ENCODE measurements around the gene CACNB2. TPM values are rescaled to one million over a fixed set of nuclear protein-coding genes. Genes with fewer than 3 reads are reported as not detected.

Gene CACNB2
- polyA plus RNA-seq, 2 donors, result 3.8 to 5.1 TPM

DNA sequence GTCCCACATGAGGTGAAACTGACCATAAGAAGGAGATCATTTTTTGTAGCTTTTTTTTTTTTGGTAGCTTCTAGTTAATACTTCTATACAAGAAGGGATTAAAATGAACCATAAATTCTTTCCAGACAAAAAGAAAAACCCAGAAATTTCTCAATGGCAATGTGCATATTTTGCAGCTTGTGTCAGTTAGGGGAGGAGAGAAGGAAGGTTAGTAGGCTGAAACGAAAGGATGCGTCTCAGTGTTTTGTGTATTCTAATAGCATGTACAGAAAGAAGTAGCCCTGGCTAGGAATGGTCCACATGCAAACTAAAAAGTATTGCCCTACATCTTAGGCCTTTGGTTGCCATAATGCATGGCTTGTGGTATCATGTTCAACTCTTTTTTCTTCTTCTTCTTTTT lies 90.6 kb downstream of the CACNB2 start:
- H3K4me1 ChIP-seq (ENCODE audit: control insufficient read depth in 2 of 2, insufficient read depth in 2 of 2, low read length in 1 of 2), result peaks cover 0 to 2% of the 10 kb centered on the region in 2 donors
- no peaks in the 10 kb centered on the region for H3K27me3 ChIP-seq (ENCODE audit: control insufficient read depth in 1 of 2, insufficient read depth in 2 of 2, low read length in 2 of 2)
- H3K4me3 ChIP-seq (ENCODE audit: low read depth in 1 of 2, low read length in 2 of 2), result no peak overlapping the region
- no peaks in the 10 kb centered on the region for H3K36me3 ChIP-seq (ENCODE audit: control insufficient read depth in 2 of 2, insufficient read depth in 2 of 2, low read length in 1 of 2)
- 78 to 84% methylated on average over 2 of the region's 2 CpGs for WGBS, 2 donors
- no peaks in the 10 kb centered on the region for H3K9me3 ChIP-seq (ENCODE audit: control insufficient read depth in 2 of 2, insufficient read depth in 1 of 2, low read depth in 1 of 2, low read length in 1 of 2)
- no peak overlapping the region for H3K27ac ChIP-seq (ENCODE audit: low read depth in 2 of 2, low read length in 1 of 2)

DNA sequence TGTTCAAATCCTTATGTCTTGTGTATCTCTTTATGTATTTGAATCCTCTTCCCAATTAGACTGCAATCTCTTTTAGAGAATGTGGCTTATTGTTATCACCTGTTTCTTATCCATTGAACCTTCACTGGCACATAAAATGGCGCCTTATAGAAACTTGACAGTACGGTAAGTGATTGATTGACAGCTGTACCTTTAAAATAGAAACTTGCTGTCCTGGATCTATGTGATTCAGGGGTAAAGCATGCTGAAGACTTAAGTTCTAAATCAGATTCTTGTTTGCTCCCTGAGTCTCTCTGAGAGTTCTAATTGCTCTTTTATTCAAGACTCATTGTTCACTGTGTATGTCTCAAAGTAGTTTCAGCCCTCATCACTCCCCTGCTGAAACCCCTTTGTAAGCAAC lies 91.3 kb downstream of the CACNB2 start:
- H3K27ac ChIP-seq (ENCODE audit: low read depth in 2 of 2, low read length in 1 of 2), result no peak overlapping the region
- 94 to 97% methylated on average over 2 of the region's 2 CpGs for WGBS, 2 donors

DNA sequence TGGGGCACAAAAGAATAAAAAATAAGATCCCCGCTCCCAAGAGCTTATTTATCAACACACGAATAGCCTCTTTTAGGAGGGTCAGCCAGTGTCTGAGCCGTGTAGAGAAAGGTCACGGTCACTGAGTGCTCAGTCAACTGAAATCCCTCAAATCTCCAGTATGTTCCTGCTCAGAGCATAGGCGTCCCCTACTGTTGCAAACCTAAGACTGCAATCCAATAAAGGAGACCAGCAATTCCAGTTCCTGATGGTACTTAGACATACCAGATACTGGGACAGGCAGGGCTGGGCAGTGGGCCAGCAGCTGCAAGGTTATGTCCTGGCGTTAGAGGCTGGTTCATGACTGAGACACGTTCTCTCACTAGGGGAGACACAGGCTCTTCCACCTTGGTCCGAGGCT lies 93.6 kb downstream of the CACNB2 start:
- H3K36me3 ChIP-seq (ENCODE audit: control insufficient read depth in 2 of 2, insufficient read depth in 2 of 2, low read length in 1 of 2), result no peaks in the 10 kb centered on the region
- no peak overlapping the region for H3K27ac ChIP-seq (ENCODE audit: low read depth in 2 of 2, low read length in 1 of 2)
- 59 to 62% methylated on average over 8 of the region's 8 CpGs for WGBS, 2 donors
- no peaks in the 10 kb centered on the region for H3K9me3 ChIP-seq (ENCODE audit: control insufficient read depth in 2 of 2, insufficient read depth in 1 of 2, low read depth in 1 of 2, low read length in 1 of 2)
- no peak overlapping the region for H3K4me3 ChIP-seq (ENCODE audit: low read depth in 1 of 2, low read length in 2 of 2)
- peaks cover 0 to 2% of the 10 kb centered on the region in 2 donors for H3K4me1 ChIP-seq (ENCODE audit: control insufficient read depth in 2 of 2, insufficient read depth in 2 of 2, low read length in 1 of 2)
- H3K27me3 ChIP-seq (ENCODE audit: control insufficient read depth in 1 of 2, insufficient read depth in 2 of 2, low read length in 2 of 2), result no peaks in the 10 kb centered on the region

More for the DNA sequence above, 91.3 kb downstream of the CACNB2 start:
- Histone ChIP-seq H3K4me3 (ENCODE audit: low read depth in 1 of 2, low read length in 2 of 2) (no peak overlapping the region), H3K9me3 (ENCODE audit: control insufficient read depth in 2 of 2, insufficient read depth in 1 of 2, low read depth in 1 of 2, low read length in 1 of 2) (no peaks in the 10 kb centered on the region), H3K27me3 (ENCODE audit: control insufficient read depth in 1 of 2, insufficient read depth in 2 of 2, low read length in 2 of 2) (no peaks in the 10 kb centered on the region), H3K4me1 (ENCODE audit: control insufficient read depth in 2 of 2, insufficient read depth in 2 of 2, low read length in 1 of 2) (peaks cover 0 to 2% of the 10 kb centered on the region in 2 donors), H3K36me3 (ENCODE audit: control insufficient read depth in 2 of 2, insufficient read depth in 2 of 2, low read length in 1 of 2) (no peaks in the 10 kb centered on the region)

DNA sequence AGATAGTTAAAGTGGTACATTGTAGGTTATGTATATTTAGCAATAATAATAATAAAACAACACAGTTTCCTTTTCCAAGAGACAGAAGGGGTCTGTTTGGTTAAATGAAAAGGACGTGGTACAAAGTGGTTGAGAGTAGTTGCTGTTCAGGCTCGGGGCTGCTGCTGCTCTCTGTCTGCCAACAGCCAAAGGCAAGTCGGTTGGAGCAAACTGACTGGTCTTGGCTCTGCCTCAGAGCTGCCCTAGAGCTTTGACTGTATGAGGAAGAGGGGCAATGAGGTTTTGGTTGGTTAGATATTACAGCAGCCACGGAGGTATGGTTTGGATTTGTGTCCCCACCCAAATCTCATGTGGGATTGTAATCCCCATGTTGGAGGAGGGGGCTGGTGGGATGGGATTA lies 95.3 kb downstream of the CACNB2 start:
- WGBS, 2 donors, result 53 to 67% methylated on average over 4 of the region's 4 CpGs
- H3K36me3 ChIP-seq (ENCODE audit: control insufficient read depth in 2 of 2, insufficient read depth in 2 of 2, low read length in 1 of 2), result no peaks in the 10 kb centered on the region

DNA sequence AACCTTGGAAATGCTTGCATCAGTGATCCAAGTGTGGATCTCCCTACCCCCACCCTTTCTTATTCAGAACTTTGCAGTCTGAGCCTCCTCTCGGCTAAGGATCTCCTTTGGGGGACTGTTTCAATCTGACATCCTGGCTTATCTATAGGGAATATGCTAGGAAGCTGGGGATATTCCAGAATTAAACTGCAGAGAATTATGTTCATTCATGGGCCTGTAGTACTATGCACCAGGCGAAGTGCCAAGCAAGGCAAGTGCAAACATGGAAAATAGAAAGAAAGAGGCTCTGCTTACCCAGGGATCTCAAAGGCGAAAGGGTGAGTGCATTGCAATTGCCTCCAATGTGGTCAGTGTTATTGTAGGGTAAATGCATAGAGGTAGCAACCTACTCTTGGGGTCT lies 96.5 kb downstream of the CACNB2 start:
- no peaks in the 10 kb centered on the region for H3K9me3 ChIP-seq (ENCODE audit: control insufficient read depth in 2 of 2, insufficient read depth in 1 of 2, low read depth in 1 of 2, low read length in 1 of 2)
- no peaks in the 10 kb centered on the region for H3K27me3 ChIP-seq (ENCODE audit: control insufficient read depth in 1 of 2, insufficient read depth in 2 of 2, low read length in 2 of 2)
- no peak overlapping the region for H3K27ac ChIP-seq (ENCODE audit: low read depth in 2 of 2, low read length in 1 of 2)
- no peak overlapping the region for H3K4me3 ChIP-seq (ENCODE audit: low read depth in 1 of 2, low read length in 2 of 2)
- no peaks in the 10 kb centered on the region for H3K36me3 ChIP-seq (ENCODE audit: control insufficient read depth in 2 of 2, insufficient read depth in 2 of 2, low read length in 1 of 2)
- peaks cover 0 to 5% of the 10 kb centered on the region in 2 donors for H3K4me1 ChIP-seq (ENCODE audit: control insufficient read depth in 2 of 2, insufficient read depth in 2 of 2, low read length in 1 of 2)
- 38 to 59% methylated on average over 3 of the region's 3 CpGs for WGBS, 2 donors

More for the DNA sequence above, 95.3 kb downstream of the CACNB2 start:
- no peak overlapping the region for H3K27ac ChIP-seq (ENCODE audit: low read depth in 2 of 2, low read length in 1 of 2)
- no peaks in the 10 kb centered on the region for H3K27me3 ChIP-seq (ENCODE audit: control insufficient read depth in 1 of 2, insufficient read depth in 2 of 2, low read length in 2 of 2)
- H3K9me3 ChIP-seq (ENCODE audit: control insufficient read depth in 2 of 2, insufficient read depth in 1 of 2, low read depth in 1 of 2, low read length in 1 of 2), result no peaks in the 10 kb centered on the region
- H3K4me1 ChIP-seq (ENCODE audit: control insufficient read depth in 2 of 2, insufficient read depth in 2 of 2, low read length in 1 of 2), result peaks cover 0 to 2% of the 10 kb centered on the region in 2 donors
- no peak overlapping the region for H3K4me3 ChIP-seq (ENCODE audit: low read depth in 1 of 2, low read length in 2 of 2)

DNA sequence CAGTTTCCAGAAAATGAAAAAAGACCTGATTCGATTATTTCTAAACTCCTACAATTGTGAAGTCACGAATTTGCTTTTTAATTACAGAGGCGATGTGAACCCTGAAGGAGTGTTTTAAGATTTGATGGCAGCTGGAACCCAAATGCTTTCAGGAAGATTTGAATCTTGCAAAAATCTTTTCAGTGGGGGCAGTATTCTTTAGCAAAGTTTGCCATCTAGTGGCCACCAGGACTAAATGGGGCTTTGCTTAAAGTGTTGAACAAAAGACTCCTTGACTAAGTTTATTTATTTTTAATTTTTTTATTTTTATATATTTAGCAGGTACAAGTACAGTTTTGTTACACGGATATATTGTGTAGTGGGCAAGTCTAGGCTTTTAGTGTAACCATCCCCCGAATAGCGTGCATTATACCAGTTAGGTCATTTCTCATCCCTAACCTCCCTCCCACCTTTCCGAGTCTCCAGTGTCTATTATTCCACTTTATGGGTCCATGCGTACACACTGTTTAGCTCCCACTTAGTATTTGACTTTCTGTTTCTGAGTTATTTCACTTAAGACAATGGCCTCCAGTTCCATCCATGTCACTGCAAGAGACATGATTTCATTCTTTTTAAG lies 98.8 kb downstream of the CACNB2 start:
- Histone ChIP-seq H3K4me3 (ENCODE audit: low read depth in 1 of 2, low read length in 2 of 2) (no peak overlapping the region), H3K27me3 (ENCODE audit: control insufficient read depth in 1 of 2, insufficient read depth in 2 of 2, low read length in 2 of 2) (no peaks in the 10 kb centered on the region), H3K4me1 (ENCODE audit: control insufficient read depth in 2 of 2, insufficient read depth in 2 of 2, low read length in 1 of 2) (peaks cover 0 to 3% of the 10 kb centered on the region in 2 donors), H3K36me3 (ENCODE audit: control insufficient read depth in 2 of 2, insufficient read depth in 2 of 2, low read length in 1 of 2) (no peaks in the 10 kb centered on the region), H3K9me3 (ENCODE audit: control insufficient read depth in 2 of 2, insufficient read depth in 1 of 2, low read depth in 1 of 2, low read length in 1 of 2) (no peaks in the 10 kb centered on the region), H3K27ac (ENCODE audit: low read depth in 2 of 2, low read length in 1 of 2) (no peak overlapping the region)
- WGBS, 2 donors, result 51% methylated on average over 8 of the region's 8 CpGs

DNA sequence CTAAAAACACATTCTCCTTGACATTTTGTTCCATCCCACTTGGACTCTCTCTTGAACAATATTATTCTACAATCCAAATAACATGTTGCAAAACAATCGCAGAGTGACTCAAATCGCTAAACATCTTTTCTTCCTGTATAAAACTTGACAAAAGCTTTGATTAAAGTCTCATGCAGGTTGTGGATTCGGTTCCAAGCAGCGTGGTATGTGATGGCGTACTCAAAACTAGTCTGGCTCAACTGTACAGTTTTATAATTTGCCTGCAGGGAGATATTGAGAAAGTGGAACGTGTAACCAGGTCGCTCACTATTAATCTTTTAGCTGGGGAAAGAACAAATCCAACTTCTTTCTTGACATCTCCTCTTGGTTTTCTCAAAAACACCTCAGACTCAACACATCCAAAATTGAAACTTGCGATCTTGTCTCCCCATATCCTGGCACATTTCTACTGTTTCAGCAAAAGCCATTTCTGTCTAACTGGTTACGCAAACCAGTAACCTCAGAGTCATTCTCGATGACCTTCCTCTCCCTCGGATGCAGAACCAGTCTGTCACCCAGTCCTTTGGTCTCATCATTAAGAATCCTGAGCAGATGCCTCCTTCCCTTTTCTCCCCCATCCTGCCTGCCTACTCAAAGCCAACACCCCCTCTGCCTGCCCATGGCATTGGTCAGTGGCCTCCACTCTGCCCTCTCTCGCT lies 100.1 kb downstream of the CACNB2 start:
- H3K36me3 ChIP-seq (ENCODE audit: control insufficient read depth in 2 of 2, insufficient read depth in 2 of 2, low read length in 1 of 2), result no peaks in the 10 kb centered on the region
- WGBS, 2 donors, result 60 to 64% methylated on average over 12 of the region's 12 CpGs
- H3K4me3 ChIP-seq (ENCODE audit: low read depth in 1 of 2, low read length in 2 of 2), result no peak overlapping the region
- H3K9me3 ChIP-seq (ENCODE audit: control insufficient read depth in 2 of 2, insufficient read depth in 1 of 2, low read depth in 1 of 2, low read length in 1 of 2), result no peaks in the 10 kb centered on the region
- H3K4me1 ChIP-seq (ENCODE audit: control insufficient read depth in 2 of 2, insufficient read depth in 2 of 2, low read length in 1 of 2), result peaks cover 0 to 3% of the 10 kb centered on the region in 2 donors
- H3K27me3 ChIP-seq (ENCODE audit: control insufficient read depth in 1 of 2, insufficient read depth in 2 of 2, low read length in 2 of 2), result no peaks in the 10 kb centered on the region
- H3K27ac ChIP-seq (ENCODE audit: low read depth in 2 of 2, low read length in 1 of 2), result peak overlapping the region; percentile 21 to 38

DNA sequence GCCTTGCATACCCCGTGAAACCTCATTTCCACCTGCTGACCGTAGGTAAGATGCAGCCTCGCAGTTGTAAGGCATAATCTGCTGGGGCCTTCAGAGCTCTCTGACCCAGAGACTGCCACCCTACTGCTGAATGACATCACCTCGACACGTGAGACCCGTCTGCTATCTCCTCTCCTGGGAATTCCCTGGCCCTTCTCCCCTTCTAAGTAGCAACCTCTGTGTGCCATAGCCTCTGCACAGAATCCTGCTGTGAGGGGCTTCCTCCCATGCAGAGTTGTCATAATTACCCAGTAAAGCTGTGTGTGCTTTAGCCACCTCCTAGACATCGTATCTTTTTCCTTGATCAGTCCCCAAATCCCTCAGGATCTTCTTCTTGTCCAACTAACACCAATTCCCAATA lies 106.7 kb downstream of the CACNB2 start:
- Histone ChIP-seq H3K36me3 (ENCODE audit: control insufficient read depth in 2 of 2, insufficient read depth in 2 of 2, low read length in 1 of 2) (no peaks in the 10 kb centered on the region), H3K4me3 (ENCODE audit: low read depth in 1 of 2, low read length in 2 of 2) (no peak overlapping the region), H3K9me3 (ENCODE audit: control insufficient read depth in 2 of 2, insufficient read depth in 1 of 2, low read depth in 1 of 2, low read length in 1 of 2) (no peaks in the 10 kb centered on the region), H3K27ac (ENCODE audit: low read depth in 2 of 2, low read length in 1 of 2) (no peak overlapping the region), H3K4me1 (ENCODE audit: control insufficient read depth in 2 of 2, insufficient read depth in 2 of 2, low read length in 1 of 2) (no peaks in the 10 kb centered on the region), H3K27me3 (ENCODE audit: control insufficient read depth in 1 of 2, insufficient read depth in 2 of 2, low read length in 2 of 2) (no peaks in the 10 kb centered on the region)
- 78 to 79% methylated on average over 7 of the region's 7 CpGs for WGBS, 2 donors

DNA sequence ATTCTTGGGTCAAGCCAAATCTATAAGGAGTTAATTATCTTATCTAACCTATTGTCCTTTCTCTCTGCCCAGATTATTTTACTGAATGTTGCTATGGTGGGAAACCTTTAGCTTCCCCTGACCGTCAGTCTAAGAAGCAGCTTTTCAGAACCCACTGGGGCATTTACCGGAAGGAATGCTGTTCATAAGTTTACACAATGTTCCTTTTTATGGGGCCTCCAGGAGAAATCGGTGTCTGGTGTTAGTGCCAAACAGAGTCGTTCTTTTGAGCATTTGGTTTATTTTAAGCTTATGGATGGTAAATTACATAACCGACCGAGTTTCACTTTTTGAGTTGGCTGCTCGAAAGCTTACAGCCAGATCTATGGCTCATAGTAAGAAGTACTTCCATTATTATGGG lies 111.9 kb downstream of the CACNB2 start:
- H3K27ac ChIP-seq (ENCODE audit: low read depth in 2 of 2, low read length in 1 of 2), result no peak overlapping the region
- no peaks in the 10 kb centered on the region for H3K9me3 ChIP-seq (ENCODE audit: control insufficient read depth in 2 of 2, insufficient read depth in 1 of 2, low read depth in 1 of 2, low read length in 1 of 2)
- no peaks in the 10 kb centered on the region for H3K4me1 ChIP-seq (ENCODE audit: control insufficient read depth in 2 of 2, insufficient read depth in 2 of 2, low read length in 1 of 2)
- H3K4me3 ChIP-seq (ENCODE audit: low read depth in 1 of 2, low read length in 2 of 2), result no peak overlapping the region
- no peaks in the 10 kb centered on the region for H3K27me3 ChIP-seq (ENCODE audit: control insufficient read depth in 1 of 2, insufficient read depth in 2 of 2, low read length in 2 of 2)
- H3K36me3 ChIP-seq (ENCODE audit: control insufficient read depth in 2 of 2, insufficient read depth in 2 of 2, low read length in 1 of 2), result no peaks in the 10 kb centered on the region
- WGBS, 2 donors, result 57 to 69% methylated on average over 7 of the region's 7 CpGs

DNA sequence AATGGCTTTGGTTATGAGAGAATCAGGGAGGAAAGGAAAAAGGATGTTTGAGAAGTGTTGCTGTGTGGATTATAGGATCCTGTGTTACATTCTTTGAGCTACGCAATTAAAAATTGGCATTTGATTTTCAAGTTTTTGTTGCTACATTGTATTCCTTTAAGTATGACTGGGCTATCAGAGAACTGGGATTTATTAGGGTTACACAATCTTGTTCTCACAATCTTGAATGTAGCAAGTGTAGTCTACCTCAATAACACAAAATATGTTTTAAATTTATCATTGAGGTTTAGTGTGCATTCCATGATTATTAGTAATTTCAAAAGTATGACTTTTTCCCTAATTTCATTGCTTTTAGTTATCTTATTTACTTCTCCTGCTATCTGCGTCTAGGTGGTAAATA lies 113.9 kb downstream of the CACNB2 start:
- H3K4me1 ChIP-seq (ENCODE audit: control insufficient read depth in 2 of 2, insufficient read depth in 2 of 2, low read length in 1 of 2), result no peaks in the 10 kb centered on the region
- WGBS, 2 donors, result 86 to 87% methylated on average over 2 of the region's 2 CpGs
- no peak overlapping the region for H3K4me3 ChIP-seq (ENCODE audit: low read depth in 1 of 2, low read length in 2 of 2)
- no peaks in the 10 kb centered on the region for H3K36me3 ChIP-seq (ENCODE audit: control insufficient read depth in 2 of 2, insufficient read depth in 2 of 2, low read length in 1 of 2)
- no peaks in the 10 kb centered on the region for H3K9me3 ChIP-seq (ENCODE audit: control insufficient read depth in 2 of 2, insufficient read depth in 1 of 2, low read depth in 1 of 2, low read length in 1 of 2)
- H3K27me3 ChIP-seq (ENCODE audit: control insufficient read depth in 1 of 2, insufficient read depth in 2 of 2, low read length in 2 of 2), result no peaks in the 10 kb centered on the region
- H3K27ac ChIP-seq (ENCODE audit: low read depth in 2 of 2, low read length in 1 of 2), result no peak overlapping the region

All from esophagus (tissue), 2 donors.